Activated CD4-positive, alpha-beta memory T cell treated with anti-CD3 and anti-CD28 coated beads, Interleukin-2, amount 10 ng/mL, durations not matched to agents 7 days and 5 days (primary cell): ENCODE measurements around the gene TULP1. TPM values are rescaled to one million over a fixed set of nuclear protein-coding genes. Genes with fewer than 3 reads are reported as not detected.

Source experiments
- CTCF ChIA-PET: fragments of 350-600 bp; sonication (Branson Sonifier 250); formaldehyde crosslinking; loops from one replicate; lab custom pipeline; 2021; ENCODE audit warnings: antibody characterized with exemption, inconsistent platforms; lab: Charles Lee
- POLR2A ChIA-PET: fragments of 350-600 bp; sonication (Branson Sonifier 250); formaldehyde crosslinking; loops from one replicate; lab custom pipeline; 2021; ENCODE audit warnings: antibody characterized with exemption; lab: Charles Lee
- DNase-seq: peaks from one replicate; pipeline ENCODE4 v3.0.0-alpha.2; 2020
- H3K27ac Mint-ChIP-seq: one replicate; pipeline ENCODE4 v1.8.0; 2021; ENCODE audit warnings: mild to moderate bottlenecking, mixed read lengths
- H3K27me3 Mint-ChIP-seq: one replicate; pipeline ENCODE4 v1.8.0; 2021; ENCODE audit warnings: mixed read lengths
- H3K36me3 Mint-ChIP-seq: one replicate; pipeline ENCODE4 v1.8.0; 2021; ENCODE audit warnings: low read depth, mixed read lengths
- H3K4me1 Mint-ChIP-seq: one replicate; pipeline ENCODE4 v1.8.0; 2021; ENCODE audit warnings: mixed read lengths
- H3K4me3 Mint-ChIP-seq: one replicate; pipeline ENCODE4 v1.8.0; 2021; ENCODE audit warnings: mild to moderate bottlenecking, mixed read lengths
- H3K9me3 Mint-ChIP-seq: one replicate; pipeline ENCODE4 v1.8.0; 2021; ENCODE audit warnings: mixed read lengths
- total RNA-seq, 2 experiments: library from RNA; stranded (reverse); gene quantifications; one replicate each; pipeline ENCODE4 v1.2.3, GENCODE V29; 2021

The TULP1 gene
- total RNA-seq, 2 experiments from 2014 or later, result not detected

- H3K4me1 Mint-ChIP-seq, result peaks cover 12% of the 10 kb centered on the region
- H3K9me3 Mint-ChIP-seq, result no peaks in the 10 kb centered on the region
- no peaks in the 10 kb centered on the region for H3K36me3 Mint-ChIP-seq
- H3K4me3 Mint-ChIP-seq, result no peak overlapping the region
- ChIA-PET POLR2A (no interaction called here), CTCF (no interaction called here)
- no peak for DNase-seq
- H3K27ac Mint-ChIP-seq, result no peak overlapping the region
- peaks cover 10% of the 10 kb centered on the region for H3K27me3 Mint-ChIP-seq
Observed at GRCh38 chr6:35492974-35493284, 19.8 kb downstream of the TULP1 start.

- ChIA-PET POLR2A (no interaction called here), CTCF (no interaction called here)
- Mint-ChIP-seq H3K9me3 (no peaks in the 10 kb centered on the region), H3K27me3 (peaks cover 9% of the 10 kb centered on the region), H3K36me3 (no peaks in the 10 kb centered on the region), H3K4me3 (no peak overlapping the region), H3K4me1 (peaks cover 16% of the 10 kb centered on the region), H3K27ac (no peak overlapping the region)
- DNase-seq, result no peak
Observed at GRCh38 chr6:35492258-35492973, 20.3 kb downstream of the TULP1 start.

GRCh38 chr6:35491558-35492257, 21.0 kb downstream of the TULP1 start:
- Mint-ChIP-seq H3K27ac (no peak overlapping the region), H3K4me1 (peaks cover 16% of the 10 kb centered on the region), H3K9me3 (no peaks in the 10 kb centered on the region), H3K4me3 (no peak overlapping the region), H3K36me3 (no peaks in the 10 kb centered on the region), H3K27me3 (peaks cover 9% of the 10 kb centered on the region)
- ChIA-PET CTCF (no interaction called here), POLR2A (no interaction called here)
- DNase-seq, result no peak

GRCh38 chr6:35490821-35491557, 21.7 kb downstream of the TULP1 start:
- Mint-ChIP-seq H3K27me3 (peaks cover 8% of the 10 kb centered on the region), H3K4me3 (no peak overlapping the region), H3K4me1 (peaks cover 16% of the 10 kb centered on the region), H3K9me3 (no peaks in the 10 kb centered on the region), H3K27ac (no peak overlapping the region), H3K36me3 (no peaks in the 10 kb centered on the region)
- no peak for DNase-seq
- ChIA-PET CTCF (no interaction called here), POLR2A (no interaction called here)

GRCh38 chr6:35489995-35490791, 22.5 kb downstream of the TULP1 start:
- ChIA-PET POLR2A (no interaction called here), CTCF (interaction anchor here (1.1 kb wide), 1 partner anchor 246 kb away, joined by 3 read pairs; the partner anchor contains the start of gene ARMC12)
- Mint-ChIP-seq H3K27me3 (peaks cover 4% of the 10 kb centered on the region), H3K27ac (no peak overlapping the region), H3K36me3 (no peaks in the 10 kb centered on the region), H3K9me3 (no peaks in the 10 kb centered on the region), H3K4me3 (no peak overlapping the region), H3K4me1 (peaks cover 15% of the 10 kb centered on the region)
- no peak for DNase-seq

GRCh38 chr6:35489066-35489465, 23.6 kb downstream of the TULP1 start:
- CTCF ChIA-PET, result interaction anchor here (1.1 kb wide), 1 partner anchor 248 kb away, joined by 3 read pairs; the partner anchor contains the start of gene ARMC12
- Mint-ChIP-seq H3K9me3 (no peaks in the 10 kb centered on the region), H3K4me1 (peaks cover 12% of the 10 kb centered on the region), H3K4me3 (no peak overlapping the region), H3K27me3 (no peaks in the 10 kb centered on the region), H3K36me3 (no peaks in the 10 kb centered on the region), H3K27ac (no peak overlapping the region)
- POLR2A ChIA-PET, result interaction anchor here (1.4 kb wide), 1 partner anchor 14 kb away, joined by 3 read pairs; no protein-coding TSS in a partner anchor
- no peak for DNase-seq

- Mint-ChIP-seq H3K4me3 (no peak overlapping the region), H3K9me3 (no peaks in the 10 kb centered on the region), H3K36me3 (no peaks in the 10 kb centered on the region), H3K27ac (no peak overlapping the region), H3K4me1 (peaks cover 9% of the 10 kb centered on the region), H3K27me3 (no peaks in the 10 kb centered on the region)
- no peak for DNase-seq
- ChIA-PET CTCF (no interaction called here), POLR2A (interaction anchor here (1.4 kb wide), 1 partner anchor 13 kb away, joined by 3 read pairs; no protein-coding TSS in a partner anchor)
Observed at GRCh38 chr6:35488517-35488862, 24.2 kb downstream of the TULP1 start.

GRCh38 chr6:35487658-35488516, 24.8 kb downstream of the TULP1 start:
- H3K27ac Mint-ChIP-seq, result no peak overlapping the region
- no peaks in the 10 kb centered on the region for H3K27me3 Mint-ChIP-seq
- peaks cover 9% of the 10 kb centered on the region for H3K4me1 Mint-ChIP-seq
- no peak overlapping the region for H3K4me3 Mint-ChIP-seq
- ChIA-PET POLR2A (interaction anchor here (1.2 to 1.4 kb wide), 2 partner anchors 10 to 13 kb away, joined by 3 read pairs; no protein-coding TSS in a partner anchor), CTCF (interaction anchor here (0.9 kb wide), 1 partner anchor 20 kb away, joined by 4 read pairs; no protein-coding TSS in a partner anchor)
- no peaks in the 10 kb centered on the region for H3K9me3 Mint-ChIP-seq
- no peaks in the 10 kb centered on the region for H3K36me3 Mint-ChIP-seq
- DNase-seq, result no peak

- Mint-ChIP-seq H3K4me1 (peaks cover 9% of the 10 kb centered on the region), H3K9me3 (no peaks in the 10 kb centered on the region), H3K27ac (no peak overlapping the region), H3K36me3 (no peaks in the 10 kb centered on the region), H3K4me3 (no peak overlapping the region), H3K27me3 (peaks cover 3% of the 10 kb centered on the region)
- POLR2A ChIA-PET, result interaction anchor here (1.2 kb wide), 1 partner anchor 8 kb away, joined by 3 read pairs; no protein-coding TSS in a partner anchor
- CTCF ChIA-PET, result interaction anchor here (0.5 to 0.9 kb wide), 2 partner anchors 19 to 51 kb away, joined by 3 to 4 read pairs; no protein-coding TSS in a partner anchor
- no peak for DNase-seq
Observed at GRCh38 chr6:35486005-35486925, 26.4 kb downstream of the TULP1 start.

GRCh38 chr6:35485402-35485877, 27.3 kb downstream of the TULP1 start:
- peaks cover 9% of the 10 kb centered on the region for H3K4me1 Mint-ChIP-seq
- ChIA-PET POLR2A (interaction anchor here (1.1 to 1.7 kb wide), 3 partner anchors 11 to 14 kb away, joined by 3 to 7 read pairs (median 3); no protein-coding TSS in a partner anchor), CTCF (no interaction called here)
- no peaks in the 10 kb centered on the region for H3K36me3 Mint-ChIP-seq
- H3K27ac Mint-ChIP-seq, result no peak overlapping the region
- H3K27me3 Mint-ChIP-seq, result peaks cover 9% of the 10 kb centered on the region
- no peak for DNase-seq
- H3K9me3 Mint-ChIP-seq, result no peaks in the 10 kb centered on the region
- no peak overlapping the region for H3K4me3 Mint-ChIP-seq

GRCh38 chr6:35484921-35485392, 27.7 kb downstream of the TULP1 start:
- H3K9me3 Mint-ChIP-seq, result no peaks in the 10 kb centered on the region
- CTCF ChIA-PET, result no interaction called here
- POLR2A ChIA-PET, result interaction anchor here (1.1 to 1.7 kb wide), 3 partner anchors 10 to 13 kb away, joined by 3 to 7 read pairs (median 3); no protein-coding TSS in a partner anchor

More at GRCh38 chr6:35484921-35485392, 27.7 kb downstream of the TULP1 start:
- Mint-ChIP-seq H3K4me1 (peaks cover 9% of the 10 kb centered on the region), H3K27ac (no peak overlapping the region), H3K36me3 (no peaks in the 10 kb centered on the region), H3K4me3 (no peak overlapping the region), H3K27me3 (peaks cover 9% of the 10 kb centered on the region)
- DNase-seq, result no peak
